Measurements from ENCODE around the gene ZNF227.

ZNF227 gene

GRCh38 chr19:44278181-44278690, 65.9 kb downstream of the ZNF227 start:
- TF ChIP-seq, protein P1, sequence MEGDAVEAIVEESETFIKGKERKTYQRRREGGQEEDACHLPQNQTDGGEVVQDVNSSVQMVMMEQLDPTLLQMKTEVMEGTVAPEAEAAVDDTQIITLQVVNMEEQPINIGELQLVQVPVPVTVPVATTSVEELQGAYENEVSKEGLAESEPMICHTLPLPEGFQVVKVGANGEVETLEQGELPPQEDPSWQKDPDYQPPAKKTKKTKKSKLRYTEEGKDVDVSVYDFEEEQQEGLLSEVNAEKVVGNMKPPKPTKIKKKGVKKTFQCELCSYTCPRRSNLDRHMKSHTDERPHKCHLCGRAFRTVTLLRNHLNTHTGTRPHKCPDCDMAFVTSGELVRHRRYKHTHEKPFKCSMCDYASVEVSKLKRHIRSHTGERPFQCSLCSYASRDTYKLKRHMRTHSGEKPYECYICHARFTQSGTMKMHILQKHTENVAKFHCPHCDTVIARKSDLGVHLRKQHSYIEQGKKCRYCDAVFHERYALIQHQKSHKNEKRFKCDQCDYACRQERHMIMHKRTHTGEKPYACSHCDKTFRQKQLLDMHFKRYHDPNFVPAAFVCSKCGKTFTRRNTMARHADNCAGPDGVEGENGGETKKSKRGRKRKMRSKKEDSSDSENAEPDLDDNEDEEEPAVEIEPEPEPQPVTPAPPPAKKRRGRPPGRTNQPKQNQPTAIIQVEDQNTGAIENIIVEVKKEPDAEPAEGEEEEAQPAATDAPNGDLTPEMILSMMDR (IDR thresholded peaks at IDR 0.05; ENCODE audit: unreplicated experiment in 3 of 3), result no peak
- no peak overlapping the region for H3K4me3 Mint-ChIP-seq
- no peaks in the 10 kb centered on the region for H3K27me3 Mint-ChIP-seq (ENCODE audit: low read depth)
- peaks cover 59% of the 10 kb centered on the region for H3K9me3 Mint-ChIP-seq
- no peak overlapping the region for H3K27ac Mint-ChIP-seq
- H3K36me3 Mint-ChIP-seq (ENCODE audit: low read depth), result peaks cover 77% of the 10 kb centered on the region
- no peaks in the 10 kb centered on the region for H3K4me1 Mint-ChIP-seq

GRCh38 chr19:44280916-44281315, 68.6 kb downstream of the ZNF227 start:
- Mint-ChIP-seq H3K9me3 (peaks cover 50% of the 10 kb centered on the region), H3K27me3 (ENCODE audit: low read depth) (no peaks in the 10 kb centered on the region), H3K27ac (no peak overlapping the region), H3K4me1 (no peaks in the 10 kb centered on the region), H3K36me3 (ENCODE audit: low read depth) (peaks cover 73% of the 10 kb centered on the region), H3K4me3 (no peak overlapping the region)
- TF ChIP-seq, protein P1 (IDR thresholded peaks at IDR 0.05; ENCODE audit: unreplicated experiment in 3 of 3), result no peak

DNA sequence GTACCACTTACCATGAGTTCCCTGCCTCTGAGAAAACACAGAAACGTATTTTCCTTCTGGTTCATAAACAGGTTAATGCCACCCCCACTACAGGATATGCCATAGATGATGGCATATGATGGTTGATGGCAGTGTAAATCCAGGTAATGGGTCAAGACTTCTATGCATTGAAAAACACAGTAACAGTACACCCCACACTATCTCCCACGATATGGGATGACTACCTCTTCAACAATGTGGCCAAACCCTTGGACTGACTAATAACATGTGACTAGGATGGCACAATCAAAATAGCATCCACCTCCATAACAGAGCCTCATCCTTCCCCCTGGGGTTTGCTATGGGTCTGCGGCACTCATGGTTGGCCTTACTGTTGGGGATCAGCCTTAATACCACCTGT, 70.5 kb downstream of the ZNF227 start:
- TF ChIP-seq, protein P1 (IDR thresholded peaks at IDR 0.05; ENCODE audit: unreplicated experiment in 3 of 3), result no peak
- H3K4me3 Mint-ChIP-seq, result no peak overlapping the region
- H3K27me3 Mint-ChIP-seq (ENCODE audit: low read depth), result peaks cover 3% of the 10 kb centered on the region
- H3K27ac Mint-ChIP-seq, result no peak overlapping the region
- no peaks in the 10 kb centered on the region for H3K4me1 Mint-ChIP-seq
- peaks cover 48% of the 10 kb centered on the region for H3K9me3 Mint-ChIP-seq
- H3K36me3 Mint-ChIP-seq (ENCODE audit: low read depth), result peaks cover 77% of the 10 kb centered on the region

DNA sequence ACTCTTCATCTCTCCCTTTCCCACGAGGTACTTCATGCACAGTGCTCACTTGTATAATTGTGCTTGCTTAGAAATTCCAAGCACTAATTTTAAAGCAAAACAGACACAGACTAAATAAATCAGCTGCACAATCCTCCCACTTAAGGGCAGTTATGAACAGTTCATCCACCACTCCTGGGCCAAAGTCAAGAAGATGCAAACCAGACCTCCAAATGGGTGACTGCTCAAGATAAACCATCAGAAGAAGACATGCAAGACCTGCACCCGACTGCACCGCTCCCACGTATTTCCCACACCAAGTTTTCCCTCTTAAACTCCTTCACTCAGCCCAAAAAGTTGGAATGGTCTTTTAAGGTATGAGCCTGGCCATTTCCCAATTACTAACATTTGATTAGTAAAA, 72.6 kb downstream of the ZNF227 start:
- peaks cover 3% of the 10 kb centered on the region for H3K27me3 Mint-ChIP-seq (ENCODE audit: low read depth)
- H3K27ac Mint-ChIP-seq, result peak overlapping the region in 1 of 3 experiments; percentile 36
- H3K9me3 Mint-ChIP-seq, result peaks cover 55% of the 10 kb centered on the region
- H3K36me3 Mint-ChIP-seq (ENCODE audit: low read depth), result peaks cover 82% of the 10 kb centered on the region
- TF ChIP-seq, protein P1 (IDR thresholded peaks at IDR 0.05; ENCODE audit: unreplicated experiment in 3 of 3), result no peak
- no peaks in the 10 kb centered on the region for H3K4me1 Mint-ChIP-seq
- H3K4me3 Mint-ChIP-seq, result no peak overlapping the region

All from nephron (organoid).